DOHH2 (cell line): ENCODE data around the gene KARS1.

Experiments
- H3F3A ChIP-seq: fragments of 200-600 bp; sonication (generic), shearing (Covaris generic); 2 replicates; pipeline ENCODE4 v1.6.0; 2016; ENCODE audit warnings: antibody characterized with exemption, mild to moderate bottlenecking; ENCODE audit not compliant: control insufficient read depth, insufficient read depth
- H3K27ac ChIP-seq: fragments of 200-600 bp; sonication (generic); 2 replicates; pipeline ENCODE4 v1.5.1; 2014; ENCODE audit warnings: low read depth, mild to moderate bottlenecking, low read length, moderate library complexity
- H3K27me3 ChIP-seq: fragments of 200-600 bp; sonication (generic); 2 replicates; pipeline ENCODE4 v1.6.1; 2014; ENCODE audit warnings: mild to moderate bottlenecking, low read length, mixed read lengths; ENCODE audit not compliant: control insufficient read depth
- H3K36me3 ChIP-seq: fragments of 200-600 bp; sonication (generic); 2 replicates; pipeline ENCODE4 v1.6.1; 2014; ENCODE audit warnings: mild to moderate bottlenecking, low read length, moderate library complexity, mixed read lengths; ENCODE audit not compliant: control insufficient read depth
- H3K4me1 ChIP-seq: fragments of 200-600 bp; sonication (generic); 2 replicates; pipeline ENCODE4 v1.6.1; 2014; ENCODE audit warnings: mild to moderate bottlenecking, low read length, mixed read lengths; ENCODE audit not compliant: control insufficient read depth
- H3K4me2 ChIP-seq: fragments of 200-600 bp; sonication (generic); 2 replicates; pipeline ENCODE4 v1.6.0; 2014; ENCODE audit warnings: mild to moderate bottlenecking, low read length, moderate library complexity
- H3K4me3 ChIP-seq: fragments of 200-600 bp; sonication (generic); 2 replicates; pipeline ENCODE4 v1.5.1; 2014; ENCODE audit warnings: mild to moderate bottlenecking, low read length, mixed read lengths
- H3K79me2 ChIP-seq: fragments of 200-600 bp; sonication (generic); 2 replicates; pipeline ENCODE4 v1.6.1; 2014; ENCODE audit warnings: mild to moderate bottlenecking, low read length, mixed read lengths; ENCODE audit not compliant: control insufficient read depth
- H3K9me2 ChIP-seq: fragments of 200-600 bp; sonication (generic); replicated peaks from 2 replicates; pipeline ENCODE4 v1.6.1; 2014; ENCODE audit warnings: mild to moderate bottlenecking, low read length, mixed read lengths; ENCODE audit not compliant: control insufficient read depth
- H3K9me3 ChIP-seq: fragments of 200-600 bp; sonication (generic); 2 replicates; pipeline ENCODE4 v1.6.1; 2014; ENCODE audit warnings: antibody characterized with exemption, low read length, mixed read lengths; ENCODE audit not compliant: control insufficient read depth, insufficient read depth
- H4K20me1 ChIP-seq: fragments of 200-600 bp; sonication (generic); 2 replicates; pipeline ENCODE4 v1.6.0; 2014; ENCODE audit warnings: low read depth, mild to moderate bottlenecking, antibody characterized with exemption, low read length, moderate library complexity; ENCODE audit not compliant: control insufficient read depth, insufficient read depth
- CTCF ChIP-seq: fragments of 200-600 bp; sonication (generic); IDR thresholded peaks from one replicate; pipeline ENCODE4 v1.5.1; 2014; ENCODE audit warnings: antibody characterized with exemption, mild to moderate bottlenecking, low read depth, low read length; ENCODE audit not compliant: poor library complexity, severe bottlenecking
- EZH2phosphoT487 ChIP-seq: fragments of 200-600 bp; sonication (generic); IDR thresholded peaks from 2 replicates; pipeline ENCODE4 v1.6.1; 2017; ENCODE audit warnings: borderline replicate concordance, mild to moderate bottlenecking, antibody characterized with exemption, low read length, moderate library complexity, mixed read lengths

The KARS1 gene

GRCh38 chr16:75620326-75621169 is 26.9 kb downstream of the KARS1 start:
- Histone ChIP-seq H3K4me3 (no peak overlapping the region), H3F3A (peaks cover 15% of the 10 kb centered on the region), H3K27me3 (no peaks in the 10 kb centered on the region), H4K20me1 (no peaks in the 10 kb centered on the region), H3K36me3 (peaks cover 58% of the 10 kb centered on the region), H3K4me1 (peaks cover 23% of the 10 kb centered on the region), H3K9me2 (no peaks in the 10 kb centered on the region), H3K9me3 (no peaks in the 10 kb centered on the region), H3K79me2 (peaks cover 23% of the 10 kb centered on the region), H3K27ac (no peak overlapping the region), H3K4me2 (peak overlapping the region; percentile 93)
- TF ChIP-seq CTCF = no peak
- no peak for TF ChIP-seq EZH2phosphoT487

- H3K27ac ChIP-seq = no peak overlapping the region
- H3K79me2 ChIP-seq = peaks cover 23% of the 10 kb centered on the region
- H3K9me3 ChIP-seq = no peaks in the 10 kb centered on the region
- H3K36me3 ChIP-seq = peaks cover 62% of the 10 kb centered on the region
- H3K4me1 ChIP-seq = peaks cover 23% of the 10 kb centered on the region
- H3K4me3 ChIP-seq = no peak overlapping the region
- peaks cover 5% of the 10 kb centered on the region for H3F3A ChIP-seq
- no peaks in the 10 kb centered on the region for H3K27me3 ChIP-seq
- no peak for TF ChIP-seq CTCF
- TF ChIP-seq EZH2phosphoT487 = no peak
- H3K9me2 ChIP-seq = no peaks in the 10 kb centered on the region
- H4K20me1 ChIP-seq = no peaks in the 10 kb centered on the region
- no peak overlapping the region for H3K4me2 ChIP-seq
Measured at GRCh38 chr16:75618780-75619179, 28.7 kb downstream of the KARS1 start.

- H3K79me2 ChIP-seq = peaks cover 14% of the 10 kb centered on the region
- H3K27me3 ChIP-seq = no peaks in the 10 kb centered on the region
- H3K36me3 ChIP-seq = peaks cover 71% of the 10 kb centered on the region
- no peaks in the 10 kb centered on the region for H4K20me1 ChIP-seq
- no peaks in the 10 kb centered on the region for H3K9me3 ChIP-seq
- no peaks in the 10 kb centered on the region for H3K9me2 ChIP-seq
- peaks cover 16% of the 10 kb centered on the region for H3K4me1 ChIP-seq
- TF ChIP-seq CTCF (no peak), EZH2phosphoT487 (no peak)
- no peak overlapping the region for H3K27ac ChIP-seq
- no peaks in the 10 kb centered on the region for H3F3A ChIP-seq
- no peak overlapping the region for H3K4me2 ChIP-seq
- no peak overlapping the region for H3K4me3 ChIP-seq
Measured at GRCh38 chr16:75617121-75617520, 30.3 kb downstream of the KARS1 start.
